ENCODE measurements around the gene AOX1. TPM values are rescaled to one million over a fixed set of nuclear protein-coding genes. Genes with fewer than 3 reads are reported as not detected.

The AOX1 gene
- total and polyA plus RNA-seq, 2 of the 8 experiments (the other 6 are each of a cell fraction or from before 2014, with no cell fraction given) = 5.6 to 8.3 TPM

- TF ChIP-seq HDAC2 (IDR thresholded peaks at IDR 0.05; ENCODE audit: borderline replicate concordance in 1 of 2, low read depth in 2 of 2, low read length in 2 of 2) (no peak), TEAD4 (IDR thresholded peaks at IDR 0.05; ENCODE audit: low read depth, low read length) (no peak), CHD1 (IDR thresholded peaks at IDR 0.05; ENCODE audit: low read depth, low read length) (no peak)
Measured at GRCh38 chr2:200635251-200635650, 49.4 kb downstream of the AOX1 start (continued).
